AG04450 (cell line): ENCODE measurements around the gene STXBP6. TPM values are rescaled to one million over a fixed set of nuclear protein-coding genes. Genes with fewer than 3 reads are reported as not detected.

Experiments
- CTCF ChIA-PET: fragments of 300-600, 350-600 bp; formaldehyde crosslinking; extraction: SDS; loops from one replicate; lab custom pipeline; 2022; ENCODE audit warnings: antibody characterized with exemption, inconsistent platforms; lab: Charles Lee
- POLR2A ChIA-PET: fragments of 350-600 bp; formaldehyde crosslinking; extraction: SDS; loops from one replicate; lab custom pipeline; 2021; ENCODE audit warnings: antibody characterized with exemption, inconsistent platforms; lab: Yijun Ruan, JAX
- DNase-seq: peaks from one replicate; pipeline ENCODE4 v3.0.0-alpha.2; 2011; ENCODE audit warnings: low read depth, low spot score
- H3K27ac ChIP-seq: one replicate; pipeline ENCODE4 v1.5.1; 2012; ENCODE audit warnings: low read depth, low read length, control low read depth
- H3K27me3 ChIP-seq: one replicate; pipeline ENCODE4 v1.6.0; 2012; ENCODE audit warnings: low read length; ENCODE audit not compliant: control insufficient read depth, insufficient read depth
- H3K4me3 ChIP-seq: 2 replicates; pipeline ENCODE4 v1.5.1; 2011; ENCODE audit warnings: mild to moderate bottlenecking, low read depth, low read length, control low read depth
- H3K9me3 ChIP-seq: 2 replicates; pipeline ENCODE4 v1.5.1; 2012; ENCODE audit warnings: low read length; ENCODE audit not compliant: control insufficient read depth, insufficient read depth
- CTCF ChIP-seq: IDR thresholded peaks from 2 replicates; pipeline ENCODE4 v1.5.1; 2011; ENCODE audit warnings: low read depth, low read length, control low read depth, inconsistent platforms
- polyA plus RNA-seq: library from polyadenylated mRNA; depleted of rRNA; stranded (reverse); fragments of >200 nt; gene quantifications from 2 replicates; pipeline ENCODE4 v1.2.3, GENCODE V29; 2011

STXBP6 gene
- polyA plus RNA-seq, 1 experiment: 0.16 TPM

- TF ChIP-seq CTCF: no peak
- H3K4me3 ChIP-seq: no peak overlapping the region
- H3K27ac ChIP-seq: no peak overlapping the region
- ChIA-PET POLR2A (no interaction called here), CTCF (no interaction called here)
- H3K27me3 ChIP-seq: no peaks in the 10 kb centered on the region
- H3K9me3 ChIP-seq: no peaks in the 10 kb centered on the region
- DNase-seq: no peak
Measured at GRCh38 chr14:24845851-24846250, 204.1 kb downstream of the STXBP6 start.

- no peaks in the 10 kb centered on the region for H3K9me3 ChIP-seq
- no peak for TF ChIP-seq CTCF
- H3K4me3 ChIP-seq: no peak overlapping the region
- H3K27me3 ChIP-seq: no peaks in the 10 kb centered on the region
- ChIA-PET CTCF (no interaction called here), POLR2A (no interaction called here)
- H3K27ac ChIP-seq: no peak overlapping the region
- DNase-seq: no peak
Measured at GRCh38 chr14:24844011-24844410, 205.9 kb downstream of the STXBP6 start.

GRCh38 chr14:24843494-24843893 lies 206.5 kb downstream of the STXBP6 start:
- POLR2A ChIA-PET: no interaction called here
- Histone ChIP-seq H3K27me3 (no peaks in the 10 kb centered on the region), H3K4me3 (no peak overlapping the region), H3K9me3 (no peaks in the 10 kb centered on the region), H3K27ac (no peak overlapping the region)
- TF ChIP-seq CTCF: no peak
- DNase-seq: no peak
- CTCF ChIA-PET: no interaction called here

DNA sequence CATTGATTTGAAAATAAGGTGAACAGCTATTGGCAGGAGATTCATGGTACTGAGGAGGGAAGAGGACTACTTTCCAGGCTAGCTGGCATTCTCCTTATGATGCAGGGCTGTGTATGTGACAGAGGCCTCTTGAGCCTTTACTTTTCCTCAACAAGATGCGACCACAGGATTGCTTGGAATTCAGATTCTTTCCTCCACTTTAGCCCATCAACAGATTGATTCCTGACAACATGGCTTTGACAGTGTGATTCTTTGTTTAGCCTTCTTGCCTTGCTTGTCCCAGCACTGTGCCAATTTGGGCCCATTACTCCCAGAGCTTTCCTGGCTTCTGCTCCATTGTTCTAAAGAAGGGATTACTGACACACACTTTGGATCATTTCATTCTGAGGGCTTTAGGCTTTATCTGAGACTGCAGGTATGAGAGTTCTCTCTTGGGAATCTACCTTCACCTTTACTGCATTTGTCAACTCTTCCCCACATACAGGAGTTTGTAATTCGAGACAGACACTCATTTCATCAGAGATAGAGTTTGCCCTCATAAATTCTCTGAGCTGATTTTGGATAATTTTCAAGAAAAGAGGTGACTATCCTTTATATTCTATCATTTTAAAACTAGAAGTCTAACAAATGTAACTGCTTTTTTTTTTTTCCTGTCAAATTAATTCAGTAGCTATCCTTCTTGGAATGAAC lies 209.6 kb downstream of the STXBP6 start:
- ChIA-PET POLR2A (no interaction called here), CTCF (interaction anchor here (0.7 kb wide), 1 partner anchor 929 kb away, joined by 3 read pairs; no protein-coding TSS in a partner anchor)
- H3K27ac ChIP-seq: no peak overlapping the region
- no peak for TF ChIP-seq CTCF
- no peaks in the 10 kb centered on the region for H3K27me3 ChIP-seq
- DNase-seq: no peak
- no peak overlapping the region for H3K4me3 ChIP-seq
- H3K9me3 ChIP-seq: no peaks in the 10 kb centered on the region

DNA sequence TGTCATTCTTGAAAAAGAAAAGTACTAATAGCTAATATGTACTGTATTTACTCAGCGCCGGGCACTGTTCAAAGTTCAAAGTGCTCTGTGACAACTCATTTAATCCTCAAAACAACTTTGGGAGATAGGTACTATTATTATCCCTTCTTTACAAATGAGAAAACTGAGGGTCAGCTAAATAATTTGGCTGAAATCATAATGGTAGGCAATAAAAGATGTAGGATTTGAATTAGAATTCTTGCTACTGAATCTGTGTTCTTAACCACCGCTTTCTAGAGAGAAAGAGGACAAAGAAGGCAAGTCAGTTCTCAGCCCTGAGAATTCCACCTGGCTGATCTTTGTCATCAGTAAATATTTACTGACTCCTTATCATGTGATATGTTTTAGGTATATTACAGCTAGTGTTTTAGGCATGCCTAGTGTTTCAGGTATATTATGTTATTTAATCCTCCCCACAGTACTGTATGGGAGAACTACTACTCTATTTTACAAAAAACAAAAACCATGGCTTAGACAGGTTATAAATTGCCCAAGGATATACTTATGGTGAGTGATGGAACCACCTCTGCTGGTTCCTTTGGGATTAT lies 210.2 kb downstream of the STXBP6 start:
- ChIA-PET CTCF (no interaction called here), POLR2A (no interaction called here)

More for the DNA sequence above, 210.2 kb downstream of the STXBP6 start:
- DNase-seq: no peak
- no peak for TF ChIP-seq CTCF
- no peaks in the 10 kb centered on the region for H3K9me3 ChIP-seq
- H3K4me3 ChIP-seq: no peak overlapping the region
- no peak overlapping the region for H3K27ac ChIP-seq
- no peaks in the 10 kb centered on the region for H3K27me3 ChIP-seq
